Loucy (cell line): Measurements from ENCODE around the gene PCBP3.

Experiments used
- EZH2phosphoT487 ChIP-seq: fragments of 200-600 bp; IDR thresholded peaks from 2 replicates; pipeline ENCODE4 v1.6.1; 2018; ENCODE audit warnings: antibody characterized with exemption, mild to moderate bottlenecking, moderate library complexity, borderline replicate concordance
- TF ChIP-seq, protein P1 (sequence below): fragments of 200-600 bp; sonication (generic); conservative IDR thresholded peaks from 2 replicates; pipeline ENCODE4 v1.5.1; 2014; ENCODE audit warnings: mild to moderate bottlenecking, antibody characterized with exemption, low read length

DNA sequence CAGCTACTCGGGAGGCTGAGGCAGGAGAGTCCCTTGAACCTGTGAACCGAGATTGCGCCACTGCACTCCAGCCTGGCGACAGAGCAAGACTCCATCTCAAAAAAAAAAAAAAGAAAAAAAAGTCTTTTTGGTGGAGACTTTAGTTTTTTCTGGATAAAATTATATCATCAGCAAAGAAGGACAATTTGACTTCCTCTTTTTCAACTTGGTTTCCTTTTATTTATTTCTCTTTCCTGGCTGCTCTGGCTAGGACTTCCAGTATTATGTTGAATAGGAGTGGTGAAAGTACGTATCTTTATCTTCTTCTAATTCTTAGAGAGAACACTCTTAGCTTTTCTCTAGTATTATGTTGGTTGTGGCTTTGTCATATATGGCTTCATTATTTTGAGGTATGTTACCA is 130.8 kb downstream of the PCBP3 start:
- TF ChIP-seq, protein P1, sequence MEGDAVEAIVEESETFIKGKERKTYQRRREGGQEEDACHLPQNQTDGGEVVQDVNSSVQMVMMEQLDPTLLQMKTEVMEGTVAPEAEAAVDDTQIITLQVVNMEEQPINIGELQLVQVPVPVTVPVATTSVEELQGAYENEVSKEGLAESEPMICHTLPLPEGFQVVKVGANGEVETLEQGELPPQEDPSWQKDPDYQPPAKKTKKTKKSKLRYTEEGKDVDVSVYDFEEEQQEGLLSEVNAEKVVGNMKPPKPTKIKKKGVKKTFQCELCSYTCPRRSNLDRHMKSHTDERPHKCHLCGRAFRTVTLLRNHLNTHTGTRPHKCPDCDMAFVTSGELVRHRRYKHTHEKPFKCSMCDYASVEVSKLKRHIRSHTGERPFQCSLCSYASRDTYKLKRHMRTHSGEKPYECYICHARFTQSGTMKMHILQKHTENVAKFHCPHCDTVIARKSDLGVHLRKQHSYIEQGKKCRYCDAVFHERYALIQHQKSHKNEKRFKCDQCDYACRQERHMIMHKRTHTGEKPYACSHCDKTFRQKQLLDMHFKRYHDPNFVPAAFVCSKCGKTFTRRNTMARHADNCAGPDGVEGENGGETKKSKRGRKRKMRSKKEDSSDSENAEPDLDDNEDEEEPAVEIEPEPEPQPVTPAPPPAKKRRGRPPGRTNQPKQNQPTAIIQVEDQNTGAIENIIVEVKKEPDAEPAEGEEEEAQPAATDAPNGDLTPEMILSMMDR, result no peak
- no peak for TF ChIP-seq EZH2phosphoT487
